AG04450 (cell line): ENCODE measurements around the gene DLX1. TPM values are rescaled to one million over a fixed set of nuclear protein-coding genes. Genes with fewer than 3 reads are reported as not detected.

Experiments
- CTCF ChIA-PET: fragments of 300-600, 350-600 bp; formaldehyde crosslinking; extraction: SDS; loops from one replicate; lab custom pipeline; 2022; ENCODE audit warnings: antibody characterized with exemption, inconsistent platforms; lab: Charles Lee
- POLR2A ChIA-PET: fragments of 350-600 bp; formaldehyde crosslinking; extraction: SDS; loops from one replicate; lab custom pipeline; 2021; ENCODE audit warnings: antibody characterized with exemption, inconsistent platforms; lab: Yijun Ruan, JAX
- DNase-seq: peaks from one replicate; pipeline ENCODE4 v3.0.0-alpha.2; 2011; ENCODE audit warnings: low read depth, low spot score
- H3K27ac ChIP-seq: one replicate; pipeline ENCODE4 v1.5.1; 2012; ENCODE audit warnings: low read depth, low read length, control low read depth
- H3K27me3 ChIP-seq: one replicate; pipeline ENCODE4 v1.6.0; 2012; ENCODE audit warnings: low read length; ENCODE audit not compliant: control insufficient read depth, insufficient read depth
- H3K4me3 ChIP-seq: 2 replicates; pipeline ENCODE4 v1.5.1; 2011; ENCODE audit warnings: mild to moderate bottlenecking, low read depth, low read length, control low read depth
- H3K9me3 ChIP-seq: 2 replicates; pipeline ENCODE4 v1.5.1; 2012; ENCODE audit warnings: low read length; ENCODE audit not compliant: control insufficient read depth, insufficient read depth
- CTCF ChIP-seq: IDR thresholded peaks from 2 replicates; pipeline ENCODE4 v1.5.1; 2011; ENCODE audit warnings: low read depth, low read length, control low read depth, inconsistent platforms
- polyA plus RNA-seq: library from polyadenylated mRNA; depleted of rRNA; stranded (reverse); fragments of >200 nt; gene quantifications from 2 replicates; pipeline ENCODE4 v1.2.3, GENCODE V29; 2011

Gene DLX1
- polyA plus RNA-seq, 1 experiment: 2.2 TPM

GRCh38 chr2:172099472-172100079 lies 14.3 kb downstream of the DLX1 start:
- ChIA-PET CTCF (interaction anchor here (0.7 to 1.5 kb wide), 2 partner anchors 30 to 288 kb away, joined by 3 to 4 read pairs; no protein-coding TSS in a partner anchor), POLR2A (interaction anchor here (0.6 to 5.1 kb wide), 4 partner anchors 15 to 505 kb away, joined by 3 to 24 read pairs (median 5); partner anchors contain the start of gene DLX1)
- no peak for TF ChIP-seq CTCF
- peak overlapping the region; percentile 76 for H3K4me3 ChIP-seq
- H3K27me3 ChIP-seq: peaks cover 2% of the 10 kb centered on the region
- no peak for DNase-seq
- H3K9me3 ChIP-seq: no peaks in the 10 kb centered on the region; the same call in 1 of the 2 replicates
- H3K27ac ChIP-seq: no peak overlapping the region

- ChIA-PET CTCF (interaction anchor here (0.7 to 7.5 kb wide), 2 partner anchors 30 to 396 kb away, joined by 3 to 137 read pairs; no protein-coding TSS in a partner anchor), POLR2A (interaction anchor here (0.6 to 0.9 kb wide), 3 partner anchors 27 to 177 kb away, joined by 3 read pairs; no protein-coding TSS in a partner anchor)
- H3K27ac ChIP-seq: no peak overlapping the region
- peak overlapping the region; percentile 76 for H3K4me3 ChIP-seq
- no peak for DNase-seq
- H3K9me3 ChIP-seq: no peaks in the 10 kb centered on the region; the same call in 1 of the 2 replicates
- H3K27me3 ChIP-seq: peaks cover 2% of the 10 kb centered on the region
- no peak for TF ChIP-seq CTCF
Observed at GRCh38 chr2:172100080-172100934, 15.0 kb downstream of the DLX1 start.

GRCh38 chr2:172100935-172101820 lies 15.9 kb downstream of the DLX1 start:
- ChIA-PET POLR2A (interaction anchor here (0.6 to 1.3 kb wide), 6 partner anchors 8 to 340 kb away, joined by 3 to 6 read pairs (median 4); partner anchors contain the start of genes DLX1 and SLC25A12), CTCF (interaction anchor here (2.0 to 7.5 kb wide), 4 partner anchors 12 to 527 kb away, joined by 6 to 137 read pairs (median 8); no protein-coding TSS in a partner anchor)
- peak overlapping the region; percentile 31 for H3K27ac ChIP-seq

More at GRCh38 chr2:172100935-172101820, 15.9 kb downstream of the DLX1 start:
- no peaks in the 10 kb centered on the region; the same call in 1 of the 2 replicates for H3K9me3 ChIP-seq
- no peak for DNase-seq
- no peak for TF ChIP-seq CTCF
- H3K4me3 ChIP-seq: peak overlapping the region; percentile 76
- peaks cover 2% of the 10 kb centered on the region for H3K27me3 ChIP-seq
